CD4-positive, alpha-beta T cell (primary cell): ENCODE results near the gene RAB20. TPM values are rescaled to one million over a fixed set of nuclear protein-coding genes. Genes with fewer than 3 reads are reported as not detected.

Experiments
- ATAC-seq: fragments of 200-7000 bp; cut with Tn5 transposase; one replicate; pipeline ENCODE4 v1.10.0; 2022; ENCODE audit warnings: mild to moderate bottlenecking; ENCODE audit not compliant: poor library complexity
- CTCF ChIA-PET: fragments of 350-600 bp; sonication (Branson Sonifier 250); formaldehyde crosslinking; loops from one replicate; lab custom pipeline; 2021; ENCODE audit warnings: antibody characterized with exemption, inconsistent platforms; lab: Charles Lee
- POLR2A ChIA-PET: fragments of 350-600 bp; sonication (Branson Sonifier 250); formaldehyde crosslinking; loops from one replicate; lab custom pipeline; 2021; ENCODE audit warnings: antibody characterized with exemption, inconsistent platforms; lab: Charles Lee
- DNase-seq, 14 experiments: peaks; one replicate each; pipeline ENCODE4 v3.0.0-alpha.2; 2013 to 2020; ENCODE audit warnings: mixed read lengths in 2 of 14
- H3K27ac ChIP-seq, 2 donors: one replicate each; pipeline versions ENCODE4 v1.5.1 to v1.7.0; 2013; ENCODE audit warnings: low read length in 2 of 2, low read depth in 1 of 2, mild to moderate bottlenecking in 1 of 2
- H3K27me3 ChIP-seq, 2 experiments: 1 replicate in 1 of 2; 2 replicates in 1 of 2; pipeline versions ENCODE4 v1.6.1 to v1.7.0; 2013; ENCODE audit warnings: low read length in 2 of 2, control low read depth in 1 of 2, mild to moderate bottlenecking in 1 of 2, moderate library complexity in 1 of 2; ENCODE audit not compliant: insufficient read depth in 2 of 2, control insufficient read depth in 1 of 2
- H3K36me3 ChIP-seq: one replicate; pipeline ENCODE4 v1.6.1; 2013; ENCODE audit warnings: low read length, control low read depth; ENCODE audit not compliant: insufficient read depth
- H3K4me1 ChIP-seq: one replicate; pipeline ENCODE4 v1.6.1; 2013; ENCODE audit warnings: low read length, control low read depth; ENCODE audit not compliant: insufficient read depth
- H3K4me3 ChIP-seq: one replicate; pipeline ENCODE4 v1.5.1; 2013; ENCODE audit warnings: mild to moderate bottlenecking, low read length, moderate library complexity
- H3K9me3 ChIP-seq, 2 experiments: 1 replicate in 1 of 2; 2 replicates in 1 of 2; pipeline versions ENCODE4 v1.6.1 to v1.7.0; 2013; ENCODE audit warnings: low read length in 2 of 2, mild to moderate bottlenecking in 2 of 2, control low read depth in 1 of 2, moderate library complexity in 1 of 2; ENCODE audit not compliant: control insufficient read depth in 1 of 2, insufficient read depth in 1 of 2
- H3K27ac Mint-ChIP-seq: one replicate; pipeline ENCODE4 v1.8.0; 2020; ENCODE audit warnings: mixed read lengths
- H3K27me3 Mint-ChIP-seq: one replicate; pipeline ENCODE4 v1.8.0; 2021; ENCODE audit warnings: mixed read lengths
- H3K36me3 Mint-ChIP-seq: one replicate; pipeline ENCODE4 v1.8.0; 2021; ENCODE audit warnings: low read depth, mixed read lengths
- H3K4me1 Mint-ChIP-seq: one replicate; pipeline ENCODE4 v1.8.0; 2021; ENCODE audit warnings: low read depth, mixed read lengths
- H3K4me3 Mint-ChIP-seq: one replicate; pipeline ENCODE4 v1.8.0; 2020; ENCODE audit warnings: mild to moderate bottlenecking, mixed read lengths
- H3K9me3 Mint-ChIP-seq: one replicate; pipeline ENCODE4 v1.8.0; 2020; ENCODE audit warnings: mixed read lengths
- CTCF ChIP-seq: fragments of 200-600 bp; IDR thresholded peaks from one replicate; pipeline ENCODE4 v1.8.0; 2022; ENCODE audit warnings: antibody characterized with exemption, mild to moderate bottlenecking
- intact Hi-C, 2 experiments: fragments of 100-400 bp; cut with DNase I in 1 of 2; cut with micrococcal nuclease in 1 of 2; formaldehyde crosslinking; loops; one replicate each; pipeline versions ENCODE4 v1.15.1 to v1.9.0; 2023 to 2025; cut with DNase I, micrococcal nuclease
- total RNA-seq, 174 experiments: library from RNA in 2 of 174; stranded (reverse) in 2 of 174; gene quantifications; one replicate each; pipeline ENCODE4 v1.2.3 and lab custom pipeline; 2021 to 2026

Gene RAB20
- total RNA-seq, 2 experiments from 2014 or later, result 0.89 to 1.4 TPM

GRCh38 chr13:110495376-110495775 is 66.1 kb downstream of the RAB20 start:
- Histone ChIP-seq H3K36me3 (no peaks in the 10 kb centered on the region), H3K4me1 (no peaks in the 10 kb centered on the region), H3K4me3 (no peak overlapping the region), H3K27me3 (no peaks in the 10 kb centered on the region), H3K9me3 (peaks cover 0 to 14% of the 10 kb centered on the region in 2 experiments), H3K27ac (no peak overlapping the region)
- CTCF ChIA-PET, result no interaction called here
- no peaks in the 10 kb centered on the region for H3K36me3 Mint-ChIP-seq
- no peaks in the 10 kb centered on the region for H3K27me3 Mint-ChIP-seq
- no peak overlapping the region for H3K4me3 Mint-ChIP-seq
- H3K9me3 Mint-ChIP-seq, result no peaks in the 10 kb centered on the region
- no peak for TF ChIP-seq CTCF
- no peak for DNase-seq
- ATAC-seq, result no peak
- H3K4me1 Mint-ChIP-seq, result no peaks in the 10 kb centered on the region
- POLR2A ChIA-PET, result no interaction called here
- intact Hi-C loops, result no loop called here
- H3K27ac Mint-ChIP-seq, result no peak overlapping the region

- intact Hi-C loops, result no loop called here
- Mint-ChIP-seq H3K4me1 (no peaks in the 10 kb centered on the region), H3K27ac (no peak overlapping the region), H3K36me3 (no peaks in the 10 kb centered on the region), H3K4me3 (no peak overlapping the region), H3K27me3 (no peaks in the 10 kb centered on the region), H3K9me3 (no peaks in the 10 kb centered on the region)
- H3K4me1 ChIP-seq, result no peaks in the 10 kb centered on the region
- H3K36me3 ChIP-seq, result no peaks in the 10 kb centered on the region
- POLR2A ChIA-PET, result no interaction called here
- CTCF ChIA-PET, result no interaction called here
- ATAC-seq, result no peak
- no peak for DNase-seq
- H3K27ac ChIP-seq, result no peak overlapping the region
- no peak for TF ChIP-seq CTCF
- H3K27me3 ChIP-seq, result no peaks in the 10 kb centered on the region
- peaks cover 0 to 11% of the 10 kb centered on the region in 2 experiments for H3K9me3 ChIP-seq
- H3K4me3 ChIP-seq, result no peak overlapping the region
Measured at GRCh38 chr13:110493613-110494012, 67.9 kb downstream of the RAB20 start.

GRCh38 chr13:110492679-110493593 is 68.6 kb downstream of the RAB20 start:
- Mint-ChIP-seq H3K9me3 (no peaks in the 10 kb centered on the region), H3K27ac (no peak overlapping the region), H3K4me1 (no peaks in the 10 kb centered on the region), H3K4me3 (no peak overlapping the region), H3K36me3 (no peaks in the 10 kb centered on the region), H3K27me3 (no peaks in the 10 kb centered on the region)
- H3K27me3 ChIP-seq, result no peaks in the 10 kb centered on the region
- ATAC-seq (no peak), DNase-seq (no peak)
- H3K9me3 ChIP-seq, result peaks cover 0 to 10% of the 10 kb centered on the region in 2 experiments
- no peak for TF ChIP-seq CTCF
- no peak overlapping the region for H3K4me3 ChIP-seq
- H3K27ac ChIP-seq, result no peak overlapping the region
- CTCF ChIA-PET, result no interaction called here
- intact Hi-C loops, result no loop called here
- no peaks in the 10 kb centered on the region for H3K4me1 ChIP-seq
- POLR2A ChIA-PET, result no interaction called here
- H3K36me3 ChIP-seq, result no peaks in the 10 kb centered on the region
